ENCODE measurements around the gene UMODL1.

The UMODL1 gene

DNA sequence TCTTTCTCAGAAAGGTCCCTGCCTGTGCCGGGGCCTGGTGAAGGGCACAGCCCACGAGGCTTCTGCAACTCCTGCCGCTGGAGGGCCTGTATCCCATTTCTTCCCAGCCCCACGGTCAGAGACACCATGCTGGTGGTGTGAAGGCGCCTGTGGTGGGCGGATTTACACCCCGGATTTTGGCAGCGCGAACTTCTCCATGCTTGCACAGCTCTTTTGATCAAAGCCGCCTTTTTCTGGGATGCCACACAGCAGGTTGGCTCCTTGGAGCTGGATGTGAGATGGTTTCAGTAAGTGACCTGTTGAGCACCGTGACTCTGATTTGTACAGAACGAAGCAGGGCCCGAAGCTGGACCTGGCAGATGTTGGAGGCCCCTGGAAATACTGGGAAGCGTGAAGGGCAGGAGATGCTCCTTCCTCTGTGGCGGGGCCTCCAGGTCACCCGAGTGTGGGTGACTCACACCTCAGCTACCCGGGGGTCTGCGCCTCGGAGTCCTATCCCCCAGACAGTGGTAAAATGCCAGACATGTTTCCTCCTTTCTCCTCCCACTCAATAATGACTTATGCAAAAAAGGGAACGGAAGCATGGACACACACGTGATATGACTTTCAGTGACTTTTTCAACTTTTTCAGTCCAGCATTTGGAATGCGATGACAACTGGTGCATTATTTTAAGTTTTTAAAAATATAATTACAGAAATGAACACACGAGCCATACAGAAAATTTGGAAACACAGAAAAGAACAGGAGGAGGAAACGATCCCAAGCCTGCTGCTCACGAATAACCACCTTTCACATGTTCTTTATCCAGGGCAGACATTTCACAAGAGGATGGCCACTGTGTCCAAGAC lies 9.0 kb downstream of the UMODL1 start:
- Histone ChIP-seq H3K4me1 (ENCODE audit: control insufficient read depth, insufficient read depth, low read length) (no peaks in the 10 kb centered on the region; the same call in 1 of the 2 replicates), H3K4me3 (ENCODE audit: low read length) (no peak overlapping the region), H3K9me3 (ENCODE audit: control insufficient read depth, insufficient read depth, low read length) (no peaks in the 10 kb centered on the region), H3K36me3 (ENCODE audit: control insufficient read depth, insufficient read depth, low read length) (no peaks in the 10 kb centered on the region; the same call in 1 of the 2 replicates), H3K27me3 (ENCODE audit: control insufficient read depth, insufficient read depth, low read length) (no peaks in the 10 kb centered on the region), H3K27ac (ENCODE audit: low read length) (no peak overlapping the region)
- WGBS (ENCODE audit: insufficient coverage, insufficient read length) = no CpG with 5 or more reads among the region's 25 CpGs
- no peak for DNase-seq (ENCODE audit: low read depth, low spot score)

GRCh38 chr21:42080788-42081083 lies 9.6 kb downstream of the UMODL1 start:
- WGBS (ENCODE audit: insufficient coverage, insufficient read length) = no CpG with 5 or more reads among the region's 6 CpGs
- H3K4me3 ChIP-seq (ENCODE audit: low read length) = no peak overlapping the region
- DNase-seq (ENCODE audit: low read depth, low spot score) = no peak

DNA sequence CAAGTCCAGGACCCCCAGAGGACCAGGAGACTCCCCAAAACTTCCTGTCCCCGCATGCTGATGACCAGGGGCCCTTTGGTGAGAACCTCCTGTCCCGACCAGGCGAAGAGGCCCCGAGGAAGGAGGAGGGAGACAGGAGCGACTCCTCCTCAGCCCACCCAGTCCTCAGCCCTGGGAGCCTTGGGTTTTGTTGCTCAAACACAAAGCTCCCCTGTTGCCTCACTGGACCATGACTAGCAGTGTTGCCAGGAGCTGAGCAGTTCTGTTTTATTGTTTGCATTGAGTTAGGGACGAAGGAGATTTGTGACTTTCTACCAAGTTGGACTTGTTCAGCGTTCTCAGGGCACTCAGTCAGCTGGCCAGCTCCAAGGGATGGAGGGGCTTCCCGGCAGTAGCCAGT lies 10.0 kb downstream of the UMODL1 start:
- Histone ChIP-seq H3K4me3 (ENCODE audit: low read length) (no peak overlapping the region), H3K27ac (ENCODE audit: low read length) (no peak overlapping the region), H3K4me1 (ENCODE audit: control insufficient read depth, insufficient read depth, low read length) (no peaks in the 10 kb centered on the region; the same call in 1 of the 2 replicates), H3K27me3 (ENCODE audit: control insufficient read depth, insufficient read depth, low read length) (no peaks in the 10 kb centered on the region), H3K9me3 (ENCODE audit: control insufficient read depth, insufficient read depth, low read length) (no peaks in the 10 kb centered on the region), H3K36me3 (ENCODE audit: control insufficient read depth, insufficient read depth, low read length) (no peaks in the 10 kb centered on the region; the same call in 1 of the 2 replicates)
- no CpG with 5 or more reads among the region's 8 CpGs for WGBS (ENCODE audit: insufficient coverage, insufficient read length)
- no peak for DNase-seq (ENCODE audit: low read depth, low spot score)

More at GRCh38 chr21:42080788-42081083, 9.6 kb downstream of the UMODL1 start:
- H3K4me1 ChIP-seq (ENCODE audit: control insufficient read depth, insufficient read depth, low read length) = no peaks in the 10 kb centered on the region; the same call in 1 of the 2 replicates
- no peak overlapping the region for H3K27ac ChIP-seq (ENCODE audit: low read length)
- no peaks in the 10 kb centered on the region for H3K27me3 ChIP-seq (ENCODE audit: control insufficient read depth, insufficient read depth, low read length)
- no peaks in the 10 kb centered on the region for H3K9me3 ChIP-seq (ENCODE audit: control insufficient read depth, insufficient read depth, low read length)
- no peaks in the 10 kb centered on the region; the same call in 1 of the 2 replicates for H3K36me3 ChIP-seq (ENCODE audit: control insufficient read depth, insufficient read depth, low read length)

DNA sequence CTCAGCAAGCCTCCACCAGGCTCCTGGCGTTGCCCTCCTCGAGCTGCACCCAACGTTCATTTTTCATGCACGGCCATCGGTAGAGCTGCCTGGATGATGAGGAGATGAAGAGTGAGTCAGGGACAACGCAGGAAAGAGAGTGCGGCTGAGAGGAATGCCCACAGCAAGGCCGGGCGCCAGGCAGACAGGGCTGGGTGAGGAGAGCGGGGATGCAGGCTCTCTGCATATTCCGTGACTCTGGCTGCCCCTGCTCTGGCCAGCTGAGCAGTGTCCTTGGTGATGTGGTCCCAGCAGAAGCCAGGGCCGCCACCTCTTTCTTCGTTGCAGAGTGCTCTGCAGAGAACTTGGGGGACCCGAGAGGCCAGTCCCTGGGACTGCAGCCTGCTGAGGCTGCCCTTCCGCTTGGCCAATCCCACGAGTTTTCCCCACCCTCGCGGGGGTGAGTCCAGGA lies 10.8 kb downstream of the UMODL1 start:
- WGBS (ENCODE audit: insufficient coverage, insufficient read length) = no CpG with 5 or more reads among the region's 18 CpGs
- Histone ChIP-seq H3K27ac (ENCODE audit: low read length) (no peak overlapping the region), H3K4me3 (ENCODE audit: low read length) (no peak overlapping the region), H3K27me3 (ENCODE audit: control insufficient read depth, insufficient read depth, low read length) (no peaks in the 10 kb centered on the region), H3K36me3 (ENCODE audit: control insufficient read depth, insufficient read depth, low read length) (no peaks in the 10 kb centered on the region; the same call in 1 of the 2 replicates), H3K9me3 (ENCODE audit: control insufficient read depth, insufficient read depth, low read length) (no peaks in the 10 kb centered on the region), H3K4me1 (ENCODE audit: control insufficient read depth, insufficient read depth, low read length) (no peaks in the 10 kb centered on the region; the same call in 1 of the 2 replicates)
- DNase-seq (ENCODE audit: low read depth, low spot score) = no peak

DNA sequence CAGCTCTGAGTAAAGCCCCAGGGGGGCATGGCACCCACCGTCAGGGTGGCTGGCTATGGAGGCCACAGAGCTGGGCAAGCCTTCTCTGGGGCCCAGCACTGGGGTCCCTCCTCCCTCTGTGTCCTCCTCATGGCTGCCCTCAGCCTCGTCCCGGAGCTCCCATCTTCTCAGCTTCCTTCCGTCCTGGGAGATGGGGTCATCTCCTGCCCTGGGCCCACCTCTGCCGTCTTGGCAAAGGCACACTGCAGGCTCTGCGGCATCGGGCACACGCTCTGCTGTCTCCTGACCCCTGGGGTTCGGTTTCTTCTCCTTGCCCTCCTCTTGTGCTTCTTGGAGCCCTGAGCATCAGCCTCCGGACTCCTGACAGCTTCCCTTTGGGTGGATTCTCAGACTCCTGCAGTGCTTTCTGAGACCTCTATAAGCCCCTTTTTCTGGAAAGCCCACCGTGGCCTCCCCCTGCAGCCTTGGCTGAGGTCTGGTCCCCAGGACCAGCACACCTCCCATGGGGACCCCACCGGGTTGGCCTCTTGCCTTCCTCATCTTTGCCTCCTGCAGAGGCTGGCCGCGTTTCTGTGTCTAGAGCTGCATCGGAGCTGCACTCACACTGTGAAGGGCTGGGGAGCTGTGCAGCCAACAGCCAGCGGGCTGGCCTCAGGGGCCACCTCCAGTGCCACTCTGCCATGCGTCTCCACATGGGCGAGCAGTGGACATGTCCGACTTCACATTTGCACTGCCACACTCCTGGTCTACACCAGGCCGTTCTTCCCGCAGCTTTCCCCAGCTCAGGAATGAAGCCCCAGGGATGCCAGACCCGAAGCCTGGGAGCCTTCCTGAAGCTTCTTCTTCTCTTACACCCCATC lies 11.6 kb downstream of the UMODL1 start:
- no peaks in the 10 kb centered on the region; the same call in 1 of the 2 replicates for H3K4me1 ChIP-seq (ENCODE audit: control insufficient read depth, insufficient read depth, low read length)
- no peaks in the 10 kb centered on the region; the same call in 1 of the 2 replicates for H3K36me3 ChIP-seq (ENCODE audit: control insufficient read depth, insufficient read depth, low read length)
- DNase-seq (ENCODE audit: low read depth, low spot score) = no peak
- WGBS (ENCODE audit: insufficient coverage, insufficient read length) = no CpG with 5 or more reads among the region's 22 CpGs
- H3K27me3 ChIP-seq (ENCODE audit: control insufficient read depth, insufficient read depth, low read length) = no peaks in the 10 kb centered on the region
- H3K9me3 ChIP-seq (ENCODE audit: control insufficient read depth, insufficient read depth, low read length) = no peaks in the 10 kb centered on the region
- no peak overlapping the region for H3K4me3 ChIP-seq (ENCODE audit: low read length)
- no peak overlapping the region for H3K27ac ChIP-seq (ENCODE audit: low read length)

- no peak overlapping the region for H3K27ac ChIP-seq (ENCODE audit: low read length)
- no peak overlapping the region for H3K4me3 ChIP-seq (ENCODE audit: low read length)
- no CpG with 5 or more reads among the region's 6 CpGs for WGBS (ENCODE audit: insufficient coverage, insufficient read length)
- H3K9me3 ChIP-seq (ENCODE audit: control insufficient read depth, insufficient read depth, low read length) = no peaks in the 10 kb centered on the region
- no peaks in the 10 kb centered on the region; the same call in 1 of the 2 replicates for H3K4me1 ChIP-seq (ENCODE audit: control insufficient read depth, insufficient read depth, low read length)
- no peak for DNase-seq (ENCODE audit: low read depth, low spot score)
- H3K36me3 ChIP-seq (ENCODE audit: control insufficient read depth, insufficient read depth, low read length) = no peaks in the 10 kb centered on the region; the same call in 1 of the 2 replicates
- no peaks in the 10 kb centered on the region for H3K27me3 ChIP-seq (ENCODE audit: control insufficient read depth, insufficient read depth, low read length)
Observed at GRCh38 chr21:42083361-42083690, 12.2 kb downstream of the UMODL1 start.

GRCh38 chr21:42084079-42084478 lies 13.0 kb downstream of the UMODL1 start:
- no peak overlapping the region for H3K4me3 ChIP-seq (ENCODE audit: low read length)
- H3K4me1 ChIP-seq (ENCODE audit: control insufficient read depth, insufficient read depth, low read length) = no peaks in the 10 kb centered on the region; the same call in 1 of the 2 replicates
- WGBS (ENCODE audit: insufficient coverage, insufficient read length) = no CpG with 5 or more reads among the region's 12 CpGs
- H3K27ac ChIP-seq (ENCODE audit: low read length) = no peak overlapping the region
- H3K36me3 ChIP-seq (ENCODE audit: control insufficient read depth, insufficient read depth, low read length) = no peaks in the 10 kb centered on the region
- no peaks in the 10 kb centered on the region for H3K27me3 ChIP-seq (ENCODE audit: control insufficient read depth, insufficient read depth, low read length)
- no peak for DNase-seq (ENCODE audit: low read depth, low spot score)
- no peaks in the 10 kb centered on the region for H3K9me3 ChIP-seq (ENCODE audit: control insufficient read depth, insufficient read depth, low read length)

GRCh38 chr21:42085246-42086077 lies 14.3 kb downstream of the UMODL1 start:
- H3K9me3 ChIP-seq (ENCODE audit: control insufficient read depth, insufficient read depth, low read length) = no peaks in the 10 kb centered on the region
- DNase-seq (ENCODE audit: low read depth, low spot score) = no peak
- H3K4me3 ChIP-seq (ENCODE audit: low read length) = no peak overlapping the region
- WGBS (ENCODE audit: insufficient coverage, insufficient read length) = no CpG with 5 or more reads among the region's 16 CpGs
- no peaks in the 10 kb centered on the region; the same call in 1 of the 2 replicates for H3K4me1 ChIP-seq (ENCODE audit: control insufficient read depth, insufficient read depth, low read length)
- H3K36me3 ChIP-seq (ENCODE audit: control insufficient read depth, insufficient read depth, low read length) = no peaks in the 10 kb centered on the region
- no peaks in the 10 kb centered on the region for H3K27me3 ChIP-seq (ENCODE audit: control insufficient read depth, insufficient read depth, low read length)
- H3K27ac ChIP-seq (ENCODE audit: low read length) = no peak overlapping the region

DNA sequence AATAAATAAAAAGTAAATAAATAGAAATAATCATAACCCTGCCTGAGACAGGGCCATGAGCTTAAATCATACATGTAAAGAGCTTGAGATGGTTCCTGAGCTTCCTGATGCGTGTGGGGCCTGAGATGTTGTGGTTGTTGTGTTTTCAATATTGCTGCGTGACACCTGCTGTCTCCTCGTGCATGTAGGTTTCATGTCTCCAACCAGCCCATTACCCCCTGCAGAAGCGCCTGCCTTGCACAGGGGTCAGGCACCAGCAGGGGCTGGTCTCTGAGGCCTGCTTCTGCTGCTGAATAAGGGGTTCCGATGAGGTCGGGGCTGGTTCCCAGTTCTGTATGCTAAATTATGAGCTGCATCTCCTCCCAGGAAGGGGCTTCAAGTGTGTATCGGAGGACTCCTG lies 15.9 kb downstream of the UMODL1 start:
- Histone ChIP-seq H3K4me3 (ENCODE audit: low read length) (no peak overlapping the region), H3K4me1 (ENCODE audit: control insufficient read depth, insufficient read depth, low read length) (peaks cover 2% of the 10 kb centered on the region; the same call in 1 of the 2 replicates), H3K27me3 (ENCODE audit: control insufficient read depth, insufficient read depth, low read length) (no peaks in the 10 kb centered on the region), H3K9me3 (ENCODE audit: control insufficient read depth, insufficient read depth, low read length) (no peaks in the 10 kb centered on the region), H3K27ac (ENCODE audit: low read length) (no peak overlapping the region), H3K36me3 (ENCODE audit: control insufficient read depth, insufficient read depth, low read length) (no peaks in the 10 kb centered on the region)
- no peak for DNase-seq (ENCODE audit: low read depth, low spot score)
- no CpG with 5 or more reads among the region's 7 CpGs for WGBS (ENCODE audit: insufficient coverage, insufficient read length)

GRCh38 chr21:42088148-42088547 lies 17.0 kb downstream of the UMODL1 start:
- Histone ChIP-seq H3K9me3 (ENCODE audit: control insufficient read depth, insufficient read depth, low read length) (no peaks in the 10 kb centered on the region), H3K27me3 (ENCODE audit: control insufficient read depth, insufficient read depth, low read length) (no peaks in the 10 kb centered on the region), H3K36me3 (ENCODE audit: control insufficient read depth, insufficient read depth, low read length) (no peaks in the 10 kb centered on the region), H3K4me3 (ENCODE audit: low read length) (no peak overlapping the region), H3K4me1 (ENCODE audit: control insufficient read depth, insufficient read depth, low read length) (peaks cover 2% of the 10 kb centered on the region; the same call in 1 of the 2 replicates), H3K27ac (ENCODE audit: low read length) (no peak overlapping the region)
- WGBS (ENCODE audit: insufficient coverage, insufficient read length) = no CpG with 5 or more reads among the region's 14 CpGs
- DNase-seq (ENCODE audit: low read depth, low spot score) = no peak
